MM.1S (cell line): ENCODE data around the gene PTH2R.

Source experiments
- DNase-seq: peaks from one replicate; pipeline ENCODE4 v3.0.0-alpha.2; 2015
- H2AFZ ChIP-seq: fragments of 300-600 bp; sonication (generic); 2 replicates; pipeline ENCODE4 v1.6.0; 2016; ENCODE audit warnings: antibody characterized with exemption, low read length
- H3F3A ChIP-seq: fragments of 300-600 bp; sonication (generic); 2 replicates; pipeline ENCODE4 v1.6.1; 2016; ENCODE audit warnings: mild to moderate bottlenecking, antibody characterized with exemption, low read length, moderate library complexity, mixed read lengths; ENCODE audit not compliant: insufficient read depth
- H3K27ac ChIP-seq: fragments of 300-600 bp; sonication (generic); 2 replicates; pipeline ENCODE4 v1.5.1; 2016; ENCODE audit warnings: mild to moderate bottlenecking, low read length
- H3K27me3 ChIP-seq: fragments of 300-600 bp; sonication (generic); replicated peaks from 2 replicates; pipeline ENCODE4 v1.6.0; 2016; ENCODE audit warnings: low read length; ENCODE audit not compliant: insufficient read depth
- H3K36me3 ChIP-seq: fragments of 300-600 bp; sonication (generic); replicated peaks from 2 replicates; pipeline ENCODE4 v1.6.1; 2016; ENCODE audit warnings: mild to moderate bottlenecking, low read length, mixed read lengths; ENCODE audit not compliant: insufficient read depth
- H3K4me1 ChIP-seq: fragments of 300-600 bp; sonication (generic); 2 replicates; pipeline ENCODE4 v1.6.1; 2016; ENCODE audit warnings: low read length, mixed read lengths
- H3K4me2 ChIP-seq: fragments of 300-600 bp; sonication (generic); 2 replicates; pipeline ENCODE4 v1.6.0; 2016; ENCODE audit warnings: low read depth, low read length
- H3K4me3 ChIP-seq: fragments of 300-600 bp; sonication (generic); 2 replicates; pipeline ENCODE4 v1.5.1; 2016; ENCODE audit warnings: low read length, mixed read lengths
- H3K79me2 ChIP-seq: fragments of 300-600 bp; sonication (generic); 2 replicates; pipeline ENCODE4 v1.6.1; 2016; ENCODE audit warnings: mixed run types, low read length, mixed read lengths
- H3K9ac ChIP-seq: fragments of 300-600 bp; sonication (generic); 2 replicates; pipeline ENCODE4 v1.6.1; 2016; ENCODE audit warnings: low read length, mixed read lengths
- H3K9me2 ChIP-seq: fragments of 300-600 bp; sonication (generic); replicated peaks from 2 replicates; pipeline ENCODE4 v1.6.1; 2016; ENCODE audit warnings: mild to moderate bottlenecking, low read length, mixed read lengths; ENCODE audit not compliant: insufficient read depth
- H3K9me3 ChIP-seq: fragments of 300-600 bp; sonication (generic); replicated peaks from 2 replicates; pipeline ENCODE4 v1.6.1; 2016; ENCODE audit warnings: mild to moderate bottlenecking, low read length, mixed read lengths; ENCODE audit not compliant: insufficient read depth
- H4K20me1 ChIP-seq: fragments of 300-600 bp; sonication (generic); 2 replicates; pipeline ENCODE4 v1.6.1; 2016; ENCODE audit warnings: mild to moderate bottlenecking, low read length, moderate library complexity, mixed read lengths; ENCODE audit not compliant: insufficient read depth
- CTCF ChIP-seq: fragments of 300-600 bp; sonication (generic); IDR thresholded peaks from 2 replicates; pipeline ENCODE4 v1.5.1; 2016; ENCODE audit warnings: antibody characterized with exemption, low read length, mixed read lengths
- EZH2 ChIP-seq: fragments of 300-600 bp; sonication (generic); optimal IDR thresholded peaks from 2 replicates; pipeline ENCODE3; 2017; ENCODE audit warnings: low read depth, mild to moderate bottlenecking, antibody characterized with exemption, low read length, mixed read lengths
- EZH2phosphoT487 ChIP-seq: fragments of 300-600 bp; sonication (generic); IDR thresholded peaks from 2 replicates; pipeline ENCODE4 v1.6.1; 2018; ENCODE audit warnings: antibody characterized with exemption, low read length

PTH2R gene

GRCh38 chr2:208359632-208359986, 47.0 kb upstream of the PTH2R start:
- no peaks in the 10 kb centered on the region for H3K9me3 ChIP-seq
- H3K36me3 ChIP-seq: no peaks in the 10 kb centered on the region; the same call in 1 of the 2 replicates
- H3K79me2 ChIP-seq: no peaks in the 10 kb centered on the region
- H3K4me2 ChIP-seq: no peak overlapping the region
- H3K4me3 ChIP-seq: no peak overlapping the region
- no peak for DNase-seq
- H4K20me1 ChIP-seq: no peaks in the 10 kb centered on the region
- TF ChIP-seq EZH2phosphoT487 (no peak), EZH2 (no peak), CTCF (no peak)
- no peak overlapping the region for H2AFZ ChIP-seq
- no peak overlapping the region for H3K9ac ChIP-seq
- no peak overlapping the region for H3K27ac ChIP-seq
- H3K9me2 ChIP-seq: no peaks in the 10 kb centered on the region
- no peaks in the 10 kb centered on the region for H3K4me1 ChIP-seq
- H3K27me3 ChIP-seq: no peaks in the 10 kb centered on the region
- no peaks in the 10 kb centered on the region for H3F3A ChIP-seq

GRCh38 chr2:208360259-208361076, 46.1 kb upstream of the PTH2R start:
- no peaks in the 10 kb centered on the region for H3K4me1 ChIP-seq
- no peaks in the 10 kb centered on the region for H3F3A ChIP-seq
- H3K9ac ChIP-seq: no peak overlapping the region
- H2AFZ ChIP-seq: no peak overlapping the region
- DNase-seq: no peak
- no peaks in the 10 kb centered on the region for H3K36me3 ChIP-seq
- H3K27ac ChIP-seq: no peak overlapping the region
- no peak overlapping the region for H3K4me3 ChIP-seq
- no peaks in the 10 kb centered on the region for H3K79me2 ChIP-seq
- H4K20me1 ChIP-seq: no peaks in the 10 kb centered on the region
- no peaks in the 10 kb centered on the region for H3K9me2 ChIP-seq
- no peaks in the 10 kb centered on the region for H3K27me3 ChIP-seq
- TF ChIP-seq EZH2 (no peak), EZH2phosphoT487 (no peak), CTCF (no peak)
- H3K9me3 ChIP-seq: no peaks in the 10 kb centered on the region
- H3K4me2 ChIP-seq: no peak overlapping the region

GRCh38 chr2:208361077-208361441, 45.5 kb upstream of the PTH2R start:
- no peaks in the 10 kb centered on the region for H3K9me2 ChIP-seq

More at GRCh38 chr2:208361077-208361441, 45.5 kb upstream of the PTH2R start:
- Histone ChIP-seq H3F3A (no peaks in the 10 kb centered on the region), H3K79me2 (no peaks in the 10 kb centered on the region), H3K9me3 (no peaks in the 10 kb centered on the region), H3K27me3 (no peaks in the 10 kb centered on the region), H3K9ac (no peak overlapping the region), H3K27ac (no peak overlapping the region), H4K20me1 (no peaks in the 10 kb centered on the region), H3K4me3 (no peak overlapping the region), H3K36me3 (no peaks in the 10 kb centered on the region), H3K4me1 (no peaks in the 10 kb centered on the region), H2AFZ (no peak overlapping the region), H3K4me2 (no peak overlapping the region)
- DNase-seq: no peak
- no peak for TF ChIP-seq EZH2
- TF ChIP-seq CTCF: no peak
- TF ChIP-seq EZH2phosphoT487: no peak
